ENCODE data around the gene NUTM2F. TPM values are rescaled to one million over a fixed set of nuclear protein-coding genes. Genes with fewer than 3 reads are reported as not detected.
"Not testable (repeated sequence)": the region's sequence is repeated elsewhere in the genome, so short reads cannot be mapped to it uniquely, and the experiment has no call there.

Gene NUTM2F
- total RNA-seq, 1 experiment from 2014 or later = not detected

DNA sequence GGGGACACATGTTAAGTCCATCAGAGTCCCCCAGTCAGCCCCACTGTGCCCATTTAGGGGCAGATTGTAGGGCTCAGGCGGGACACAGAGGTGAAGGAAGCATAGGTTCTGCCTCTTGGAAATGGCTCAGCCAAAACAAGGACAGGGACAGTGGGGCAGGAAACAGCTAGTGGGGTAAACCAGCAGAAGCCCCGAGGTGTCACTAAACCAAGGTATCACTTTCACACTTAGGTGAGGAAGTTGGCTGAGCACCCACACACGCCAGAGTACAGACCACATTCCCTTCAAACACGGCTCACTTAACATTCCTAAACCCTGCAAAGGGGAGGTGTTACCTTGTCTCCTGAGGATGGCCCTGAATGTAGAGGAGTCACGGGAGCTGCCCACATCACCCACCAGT lies 12.2 kb downstream of the NUTM2F start:
- BruUV-seq (replicated peaks); intact Hi-C loops (cut with micrococcal nuclease; ENCODE audit: unreplicated experiment); H3K4me1 Mint-ChIP-seq (ENCODE audit: low read depth, unreplicated experiment); H3K4me3 Mint-ChIP-seq (ENCODE audit: low read depth, unreplicated experiment); CTCF ChIA-PET; DNase-seq; H3K27ac Mint-ChIP-seq (ENCODE audit: unreplicated experiment); H3K27me3 Mint-ChIP-seq (ENCODE audit: unreplicated experiment); H3K9me3 Mint-ChIP-seq (ENCODE audit: low read depth, unreplicated experiment); H3K36me3 Mint-ChIP-seq (ENCODE audit: insufficient read depth, unreplicated experiment): not testable (repeated sequence)

DNA sequence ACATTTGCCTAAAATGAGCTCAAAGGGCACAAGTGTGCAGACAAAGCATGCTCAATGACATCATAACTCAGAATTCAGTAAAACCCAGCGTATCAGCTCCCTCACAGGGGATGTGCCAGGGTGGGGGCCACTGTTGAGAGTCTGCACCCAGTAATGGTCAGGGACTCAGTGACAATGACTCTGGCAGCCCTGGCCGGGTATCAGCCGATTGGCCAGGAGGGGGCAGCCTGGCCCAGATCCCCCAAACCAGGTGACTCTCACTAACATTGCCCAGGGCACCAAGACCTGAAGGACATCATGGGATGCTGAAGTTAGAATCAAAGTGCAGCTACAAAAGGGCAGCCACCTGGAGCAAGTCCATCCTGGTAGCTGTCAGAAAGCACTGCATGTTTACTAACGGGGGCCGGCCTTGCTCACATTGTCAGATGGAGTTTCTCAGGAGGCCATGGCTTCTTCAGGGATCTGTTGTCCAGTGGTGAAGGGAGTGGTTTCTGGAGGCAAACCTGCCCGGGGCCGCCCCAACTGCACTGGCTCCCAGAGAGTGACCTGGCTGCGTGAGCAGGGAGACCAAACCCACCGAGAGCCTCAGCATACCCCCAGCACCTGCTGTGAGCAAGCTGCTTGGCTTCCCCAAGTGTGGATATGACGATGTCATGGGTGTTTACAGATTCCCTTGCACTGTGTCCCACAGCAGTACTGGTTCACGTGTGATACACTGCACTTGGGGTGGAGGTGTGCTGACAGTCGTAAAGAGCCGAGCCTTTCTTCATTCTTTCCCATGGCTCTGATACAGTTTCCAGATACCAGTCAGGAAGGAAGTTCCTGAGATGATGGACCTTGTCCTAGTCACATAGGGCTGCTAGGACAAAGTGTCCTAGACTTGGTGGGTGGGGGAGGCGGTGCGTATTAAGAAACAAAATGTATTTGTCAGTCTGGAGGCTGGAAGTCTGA lies 13.1 kb downstream of the NUTM2F start:
- H3K4me1 Mint-ChIP-seq (ENCODE audit: low read depth, unreplicated experiment); BruUV-seq (replicated peaks); CTCF ChIA-PET; H3K4me3 Mint-ChIP-seq (ENCODE audit: low read depth, unreplicated experiment); intact Hi-C loops (cut with micrococcal nuclease; ENCODE audit: unreplicated experiment); H3K27ac Mint-ChIP-seq (ENCODE audit: unreplicated experiment); H3K36me3 Mint-ChIP-seq (ENCODE audit: insufficient read depth, unreplicated experiment); DNase-seq; H3K9me3 Mint-ChIP-seq (ENCODE audit: low read depth, unreplicated experiment); H3K27me3 Mint-ChIP-seq (ENCODE audit: unreplicated experiment): not testable (repeated sequence)

DNA sequence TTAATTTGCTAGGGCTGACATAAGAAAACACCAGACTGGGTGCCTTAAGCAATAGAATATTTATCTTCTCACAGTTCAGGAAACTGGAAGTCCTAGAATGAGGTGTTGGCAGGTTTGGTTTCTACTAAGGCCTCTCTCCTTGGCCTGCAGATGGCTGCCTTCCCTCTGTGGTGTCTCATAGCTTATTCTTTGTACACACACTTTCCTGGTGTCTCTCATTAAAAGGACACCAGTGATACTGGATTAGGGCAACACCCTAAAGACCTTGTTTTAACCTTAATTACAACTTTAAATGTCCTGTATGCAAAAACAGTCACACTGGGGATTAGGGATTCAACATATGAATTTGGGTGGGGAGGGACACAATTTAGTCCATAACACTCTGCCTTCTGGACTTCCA lies 25.1 kb downstream of the NUTM2F start:
- Mint-ChIP-seq H3K36me3 (ENCODE audit: insufficient read depth, unreplicated experiment) (no peaks in the 10 kb centered on the region), H3K4me1 (ENCODE audit: low read depth, unreplicated experiment) (no peaks in the 10 kb centered on the region), H3K27me3 (ENCODE audit: unreplicated experiment) (no peaks in the 10 kb centered on the region), H3K4me3 (ENCODE audit: low read depth, unreplicated experiment) (no peak overlapping the region), H3K9me3 (ENCODE audit: low read depth, unreplicated experiment) (no peaks in the 10 kb centered on the region), H3K27ac (ENCODE audit: unreplicated experiment) (no peak overlapping the region)
- intact Hi-C loops (cut with micrococcal nuclease; ENCODE audit: unreplicated experiment) = no loop called here
- TF ChIP-seq, protein P1, sequence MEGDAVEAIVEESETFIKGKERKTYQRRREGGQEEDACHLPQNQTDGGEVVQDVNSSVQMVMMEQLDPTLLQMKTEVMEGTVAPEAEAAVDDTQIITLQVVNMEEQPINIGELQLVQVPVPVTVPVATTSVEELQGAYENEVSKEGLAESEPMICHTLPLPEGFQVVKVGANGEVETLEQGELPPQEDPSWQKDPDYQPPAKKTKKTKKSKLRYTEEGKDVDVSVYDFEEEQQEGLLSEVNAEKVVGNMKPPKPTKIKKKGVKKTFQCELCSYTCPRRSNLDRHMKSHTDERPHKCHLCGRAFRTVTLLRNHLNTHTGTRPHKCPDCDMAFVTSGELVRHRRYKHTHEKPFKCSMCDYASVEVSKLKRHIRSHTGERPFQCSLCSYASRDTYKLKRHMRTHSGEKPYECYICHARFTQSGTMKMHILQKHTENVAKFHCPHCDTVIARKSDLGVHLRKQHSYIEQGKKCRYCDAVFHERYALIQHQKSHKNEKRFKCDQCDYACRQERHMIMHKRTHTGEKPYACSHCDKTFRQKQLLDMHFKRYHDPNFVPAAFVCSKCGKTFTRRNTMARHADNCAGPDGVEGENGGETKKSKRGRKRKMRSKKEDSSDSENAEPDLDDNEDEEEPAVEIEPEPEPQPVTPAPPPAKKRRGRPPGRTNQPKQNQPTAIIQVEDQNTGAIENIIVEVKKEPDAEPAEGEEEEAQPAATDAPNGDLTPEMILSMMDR (IDR thresholded peaks at IDR 0.05; ENCODE audit: unreplicated experiment) = no peak
- CTCF ChIA-PET = no interaction called here
- no peak for DNase-seq
- BruUV-seq (replicated peaks) = no TSS peak

DNA sequence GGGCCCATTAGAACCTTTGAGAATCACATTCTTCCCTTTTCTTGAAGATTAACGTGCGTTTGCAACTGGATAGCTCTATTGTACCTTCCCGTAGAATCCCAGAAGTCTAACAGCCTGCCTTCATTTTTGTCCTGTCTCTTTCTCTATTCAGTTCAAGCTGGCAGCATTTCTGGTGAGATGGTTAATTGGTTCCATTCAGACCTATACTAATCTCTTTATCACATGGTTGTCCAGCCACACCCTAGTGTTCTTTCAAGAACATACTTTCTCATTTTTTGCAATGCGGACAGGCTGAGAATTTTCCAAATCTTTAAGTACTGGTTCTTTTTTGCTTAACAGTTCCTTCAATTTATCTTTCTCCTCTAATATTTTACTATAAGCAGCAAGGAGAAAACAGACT lies 26.0 kb downstream of the NUTM2F start:
- intact Hi-C loops (cut with micrococcal nuclease; ENCODE audit: unreplicated experiment) = no loop called here
- no TSS peak for BruUV-seq (replicated peaks)
- DNase-seq = no peak
- CTCF ChIA-PET = no interaction called here
- H3K36me3 Mint-ChIP-seq (ENCODE audit: insufficient read depth, unreplicated experiment) = no peaks in the 10 kb centered on the region
- H3K27me3 Mint-ChIP-seq (ENCODE audit: unreplicated experiment) = no peaks in the 10 kb centered on the region
- TF ChIP-seq, protein P1 (IDR thresholded peaks at IDR 0.05; ENCODE audit: unreplicated experiment) = no peak
- H3K27ac Mint-ChIP-seq (ENCODE audit: unreplicated experiment) = no peak overlapping the region
- no peaks in the 10 kb centered on the region for H3K4me1 Mint-ChIP-seq (ENCODE audit: low read depth, unreplicated experiment)
- H3K9me3 Mint-ChIP-seq (ENCODE audit: low read depth, unreplicated experiment) = no peaks in the 10 kb centered on the region
- H3K4me3 Mint-ChIP-seq (ENCODE audit: low read depth, unreplicated experiment) = no peak overlapping the region

DNA sequence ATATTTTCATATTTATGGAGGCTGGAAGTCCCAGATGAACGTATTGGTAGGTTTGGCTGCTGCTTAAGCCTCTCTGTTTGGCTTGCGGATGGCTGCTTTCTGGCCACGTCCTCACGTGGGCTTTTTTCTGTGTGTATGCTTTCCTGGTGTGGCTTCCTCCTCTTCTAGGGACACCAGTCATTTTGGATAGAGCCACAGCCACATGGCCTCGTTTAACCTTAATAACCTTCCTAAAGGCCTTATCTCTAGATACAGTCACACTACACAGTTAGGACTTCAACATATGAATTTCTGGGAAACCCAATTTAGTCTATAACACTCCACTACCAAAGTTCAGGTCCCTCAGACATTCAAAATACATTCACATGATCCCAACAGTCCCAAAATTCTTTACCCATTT lies 26.9 kb downstream of the NUTM2F start:
- BruUV-seq (replicated peaks) = no TSS peak
- TF ChIP-seq, protein P1 (IDR thresholded peaks at IDR 0.05; ENCODE audit: unreplicated experiment) = no peak
- intact Hi-C loops (cut with micrococcal nuclease; ENCODE audit: unreplicated experiment) = no loop called here
- Mint-ChIP-seq H3K36me3 (ENCODE audit: insufficient read depth, unreplicated experiment) (no peaks in the 10 kb centered on the region), H3K27ac (ENCODE audit: unreplicated experiment) (no peak overlapping the region), H3K4me1 (ENCODE audit: low read depth, unreplicated experiment) (no peaks in the 10 kb centered on the region), H3K9me3 (ENCODE audit: low read depth, unreplicated experiment) (no peaks in the 10 kb centered on the region), H3K4me3 (ENCODE audit: low read depth, unreplicated experiment) (no peak overlapping the region), H3K27me3 (ENCODE audit: unreplicated experiment) (no peaks in the 10 kb centered on the region)
- DNase-seq = no peak
- CTCF ChIA-PET = no interaction called here

Measured in Calu3 (cell line).